Measurements from ENCODE around the gene TSKU. TPM values are rescaled to one million over a fixed set of nuclear protein-coding genes. Genes with fewer than 3 reads are reported as not detected.

TSKU gene
- total RNA-seq, 3 donors from 2014 or later = 51.1 to 360 (median 65.1) TPM

DNA sequence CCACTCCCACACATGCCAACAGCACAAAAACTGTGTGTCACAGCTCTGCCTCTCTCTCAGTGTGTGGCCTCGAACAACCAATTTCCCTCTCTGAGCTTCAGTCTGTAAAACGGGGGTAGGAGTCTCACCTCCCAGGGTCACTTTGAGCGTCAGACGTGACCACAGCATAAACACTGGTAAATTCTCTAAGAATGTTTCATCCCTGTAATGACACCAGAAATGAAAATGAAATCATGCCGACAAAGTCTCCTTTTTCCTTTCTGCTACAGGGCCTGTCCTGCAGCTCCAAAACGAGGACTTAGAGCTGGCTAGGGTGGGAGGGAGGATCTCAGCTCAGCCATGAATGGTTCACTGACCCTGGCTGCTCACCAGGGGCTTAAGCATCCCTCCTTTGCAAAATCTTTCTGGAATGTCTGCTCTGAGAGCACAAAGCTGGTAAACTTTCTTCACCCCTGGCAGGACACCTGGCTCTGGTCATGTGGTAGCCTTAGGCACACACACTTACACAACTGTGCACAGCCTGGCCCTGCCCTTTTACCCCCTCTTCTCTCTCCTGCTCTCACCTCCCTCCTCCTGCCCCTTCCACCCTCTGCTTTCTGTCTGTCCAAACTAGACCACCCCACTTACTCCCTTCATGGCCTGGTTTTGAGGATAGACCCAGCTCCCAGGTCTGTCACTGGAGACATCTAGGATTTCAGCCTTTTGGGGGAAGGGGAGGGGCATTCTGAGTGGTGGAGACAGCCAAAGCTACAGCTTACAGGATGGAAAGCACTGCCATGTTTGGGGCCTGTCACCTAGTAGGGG is 12.3 kb upstream of the TSKU start:
- intact Hi-C loops (cut with DNase I; ENCODE audit: low total_unique reads) = no loop called here

DNA sequence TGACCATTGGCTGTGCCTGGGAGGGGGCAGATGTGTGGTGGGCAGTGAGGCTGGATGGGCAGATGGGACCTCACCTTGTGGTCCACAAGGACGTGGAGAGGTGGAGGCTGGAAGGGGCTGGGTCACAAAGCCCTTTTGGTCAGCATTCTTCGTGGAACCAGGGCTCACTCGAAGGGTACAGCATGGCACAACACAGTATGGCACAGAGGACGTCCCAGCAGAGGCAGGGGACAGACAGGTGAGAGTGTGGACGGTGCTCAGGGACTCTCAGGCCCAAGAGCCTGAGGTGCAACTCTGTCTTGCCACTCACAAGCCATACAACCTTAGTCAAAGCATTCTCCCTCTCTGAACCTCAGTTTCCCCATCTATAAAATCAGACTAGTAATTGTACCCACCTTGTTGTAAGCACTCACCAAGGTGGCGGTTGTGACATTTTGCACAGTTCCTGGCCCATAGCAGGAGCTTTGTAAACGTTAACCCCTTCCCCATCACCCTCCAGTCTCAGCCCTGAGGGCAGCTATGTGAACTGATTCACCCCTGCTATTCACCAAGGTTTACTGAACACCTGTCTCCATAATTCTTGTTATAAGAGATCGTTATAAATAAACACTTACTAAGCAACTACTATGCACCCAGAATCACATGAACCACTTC is 11.6 kb upstream of the TSKU start:
- no peak for TF ChIP-seq POLR2AphosphoS5 (IDR thresholded peaks at IDR 0.05)
- TF ChIP-seq, protein P1, sequence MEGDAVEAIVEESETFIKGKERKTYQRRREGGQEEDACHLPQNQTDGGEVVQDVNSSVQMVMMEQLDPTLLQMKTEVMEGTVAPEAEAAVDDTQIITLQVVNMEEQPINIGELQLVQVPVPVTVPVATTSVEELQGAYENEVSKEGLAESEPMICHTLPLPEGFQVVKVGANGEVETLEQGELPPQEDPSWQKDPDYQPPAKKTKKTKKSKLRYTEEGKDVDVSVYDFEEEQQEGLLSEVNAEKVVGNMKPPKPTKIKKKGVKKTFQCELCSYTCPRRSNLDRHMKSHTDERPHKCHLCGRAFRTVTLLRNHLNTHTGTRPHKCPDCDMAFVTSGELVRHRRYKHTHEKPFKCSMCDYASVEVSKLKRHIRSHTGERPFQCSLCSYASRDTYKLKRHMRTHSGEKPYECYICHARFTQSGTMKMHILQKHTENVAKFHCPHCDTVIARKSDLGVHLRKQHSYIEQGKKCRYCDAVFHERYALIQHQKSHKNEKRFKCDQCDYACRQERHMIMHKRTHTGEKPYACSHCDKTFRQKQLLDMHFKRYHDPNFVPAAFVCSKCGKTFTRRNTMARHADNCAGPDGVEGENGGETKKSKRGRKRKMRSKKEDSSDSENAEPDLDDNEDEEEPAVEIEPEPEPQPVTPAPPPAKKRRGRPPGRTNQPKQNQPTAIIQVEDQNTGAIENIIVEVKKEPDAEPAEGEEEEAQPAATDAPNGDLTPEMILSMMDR (IDR thresholded peaks at IDR 0.05) = no peak
- no peak for TF ChIP-seq POLR2A (IDR thresholded peaks at IDR 0.05)
- no peaks in the 10 kb centered on the region for H3K36me3 ChIP-seq
- peak overlapping the region; percentile 85 to 94 for H3K27ac ChIP-seq
- H3K27me3 ChIP-seq = no peaks in the 10 kb centered on the region
- H3K4me3 ChIP-seq = no peak overlapping the region
- peaks cover 42 to 53% of the 10 kb centered on the region in 2 donors for H3K4me1 ChIP-seq
- intact Hi-C loops (cut with DNase I; ENCODE audit: low total_unique reads) = no loop called here
- peaks cover 5% of the 10 kb centered on the region in 2 donors for H3K9me3 ChIP-seq
- no peak for DNase-seq (ENCODE audit: low spot score in 2 of 2)

More for the DNA sequence above, 12.3 kb upstream of the TSKU start:
- Histone ChIP-seq H3K27ac (peak overlapping the region; percentile 85 to 94), H3K4me3 (peak overlapping the region in 1 of 3 donors; percentile 26), H3K27me3 (no peaks in the 10 kb centered on the region), H3K36me3 (no peaks in the 10 kb centered on the region), H3K4me1 (peaks cover 42 to 53% of the 10 kb centered on the region in 2 donors), H3K9me3 (no peaks in the 10 kb centered on the region)
- TF ChIP-seq POLR2A (IDR thresholded peaks at IDR 0.05) (no peak), POLR2AphosphoS5 (IDR thresholded peaks at IDR 0.05) (peak; percentile 30 to 87 (median 82))
- TF ChIP-seq, protein P1 (IDR thresholded peaks at IDR 0.05) = no peak
- DNase-seq (ENCODE audit: low spot score in 2 of 2) = peak in 1 of 2 donors; percentile 86

DNA sequence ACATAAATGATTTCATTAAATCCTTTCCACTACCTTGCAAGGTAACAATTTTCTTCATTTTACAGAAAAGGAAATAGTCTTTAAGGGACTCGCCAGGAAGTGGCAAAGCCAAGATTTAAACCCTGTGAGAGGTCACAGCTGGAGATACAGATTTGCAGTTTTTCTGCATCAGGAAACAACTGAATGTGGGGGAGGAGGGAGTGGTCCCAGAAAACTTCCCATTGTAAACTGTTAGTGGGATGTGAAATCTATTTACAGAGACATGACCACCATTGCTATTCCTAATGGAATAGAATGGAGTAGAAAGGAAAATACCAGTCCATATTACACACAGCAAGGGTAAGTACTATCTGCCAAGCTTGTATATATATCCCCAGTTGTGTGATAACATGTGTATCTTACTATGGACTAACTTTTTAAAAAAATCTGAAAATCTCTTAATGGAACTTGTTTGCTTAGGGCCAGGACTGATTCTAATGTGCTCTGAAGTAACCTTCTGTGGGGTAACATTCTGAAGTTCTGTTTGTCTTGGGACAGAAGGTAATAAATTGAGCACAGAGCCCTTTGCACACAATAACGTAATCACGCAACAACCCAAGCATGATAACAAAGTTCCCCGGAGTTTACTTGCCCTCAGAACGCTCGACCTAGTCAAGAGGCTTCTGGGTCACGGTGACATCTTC is 10.9 kb upstream of the TSKU start:
- peaks cover 5 to 12% of the 10 kb centered on the region in 2 donors for H3K9me3 ChIP-seq
- intact Hi-C loops (cut with DNase I; ENCODE audit: low total_unique reads) = no loop called here
- peaks cover 42 to 53% of the 10 kb centered on the region in 2 donors for H3K4me1 ChIP-seq
- no peak for TF ChIP-seq POLR2A (IDR thresholded peaks at IDR 0.05)
- peak in 2 of 3 donors; percentile 55 to 63 for TF ChIP-seq POLR2AphosphoS5 (IDR thresholded peaks at IDR 0.05)
- TF ChIP-seq, protein P1 (IDR thresholded peaks at IDR 0.05) = no peak
- H3K36me3 ChIP-seq = no peaks in the 10 kb centered on the region
- no peak overlapping the region for H3K4me3 ChIP-seq
- no peak for DNase-seq (ENCODE audit: low spot score in 2 of 2)
- no peaks in the 10 kb centered on the region for H3K27me3 ChIP-seq
- peak overlapping the region; percentile 85 to 94 for H3K27ac ChIP-seq

DNA sequence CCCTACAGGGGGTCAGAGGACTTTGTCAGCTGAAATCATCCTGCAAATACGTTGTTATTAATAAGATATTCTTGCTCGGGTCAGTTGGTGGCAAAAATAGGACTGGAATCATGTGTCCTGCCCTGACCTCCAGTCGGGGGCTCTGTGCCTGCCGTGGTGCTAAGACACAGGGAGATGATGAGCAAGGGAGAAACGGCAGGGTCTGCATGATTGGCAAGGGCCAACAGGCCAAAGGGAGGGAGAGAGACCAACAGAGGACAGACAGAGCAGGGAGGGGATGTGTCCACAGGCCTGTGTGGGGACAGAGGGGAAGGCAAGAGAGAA is 10.4 kb upstream of the TSKU start:
- peak overlapping the region; percentile 85 to 94 for H3K27ac ChIP-seq
- H3K36me3 ChIP-seq = no peaks in the 10 kb centered on the region
- TF ChIP-seq, protein P1 (IDR thresholded peaks at IDR 0.05) = no peak
- no peak for TF ChIP-seq POLR2A (IDR thresholded peaks at IDR 0.05)
- no peak for TF ChIP-seq POLR2AphosphoS5 (IDR thresholded peaks at IDR 0.05)
- no peak overlapping the region for H3K4me3 ChIP-seq
- H3K9me3 ChIP-seq = peaks cover 5 to 13% of the 10 kb centered on the region in 2 donors
- intact Hi-C loops (cut with DNase I; ENCODE audit: low total_unique reads) = no loop called here
- H3K27me3 ChIP-seq = no peaks in the 10 kb centered on the region
- peaks cover 38 to 49% of the 10 kb centered on the region in 2 donors for H3K4me1 ChIP-seq
- no peak for DNase-seq (ENCODE audit: low spot score in 2 of 2)
